Choroid plexus epithelial cell (primary cell): Measurements from ENCODE around the gene COX19.
"Not testable (repeated sequence)": the region's sequence is repeated elsewhere in the genome, so short reads cannot be mapped to it uniquely, and the experiment has no call there.

Experiments used
- DNase-seq: peaks from one replicate; pipeline ENCODE4 v3.0.0-alpha.2; 2010; ENCODE audit warnings: low read depth
- H3K4me3 ChIP-seq: 2 replicates; pipeline ENCODE4 v1.5.1; 2011; ENCODE audit warnings: low read depth, mild to moderate bottlenecking, control low read depth, low read length, moderate library complexity
- CTCF ChIP-seq: conservative IDR thresholded peaks from 2 replicates; pipeline ENCODE4 v1.5.1; 2011; ENCODE audit warnings: low read depth, mild to moderate bottlenecking, control low read depth, inconsistent platforms, low read length, moderate library complexity

COX19 gene

GRCh38 chr7:927031-927671 lies 48.2 kb downstream of the COX19 start:
- no peak overlapping the region for H3K4me3 ChIP-seq
- DNase-seq: no peak
- TF ChIP-seq CTCF: no peak

- TF ChIP-seq CTCF: no peak
- no peak for DNase-seq
- H3K4me3 ChIP-seq: no peak overlapping the region
Measured at GRCh38 chr7:926061-927030, 49.0 kb downstream of the COX19 start.

- no peak for TF ChIP-seq CTCF
- no peak for DNase-seq
- no peak overlapping the region for H3K4me3 ChIP-seq
Measured at GRCh38 chr7:925601-926000, 49.7 kb downstream of the COX19 start.

GRCh38 chr7:924541-925231 lies 50.7 kb downstream of the COX19 start:
- no peak overlapping the region for H3K4me3 ChIP-seq
- no peak for DNase-seq
- no peak for TF ChIP-seq CTCF

- not testable (repeated sequence) for DNase-seq, H3K4me3 ChIP-seq
Measured at GRCh38 chr7:924042-924441, 51.3 kb downstream of the COX19 start.

GRCh38 chr7:923108-924041 lies 52.0 kb downstream of the COX19 start:
- TF ChIP-seq CTCF: no peak
- H3K4me3 ChIP-seq: no peak overlapping the region
- peak; percentile 34 for DNase-seq
